Activated naive CD8-positive, alpha-beta T cell treated with anti-CD3 and anti-CD28 coated beads, Interleukin-2, amount 10 ng/mL, durations not matched to agents 7 days and 5 days (primary cell): ENCODE data around the gene THSD4. TPM values are rescaled to one million over a fixed set of nuclear protein-coding genes. Genes with fewer than 3 reads are reported as not detected.
"Not testable (repeated sequence)": the region's sequence is repeated elsewhere in the genome, so short reads cannot be mapped to it uniquely, and the experiment has no call there.

Experiments used
- ATAC-seq: fragments of 150-1000 bp; cut with Tn5 transposase; one replicate; pipeline ENCODE4 v1.10.0; 2021; ENCODE audit warnings: low read depth, moderate library complexity
- POLR2A ChIA-PET: fragments of 350-600 bp; sonication (Branson Sonifier 250); formaldehyde crosslinking; loops from one replicate; lab custom pipeline; 2021; ENCODE audit warnings: antibody characterized with exemption; lab: Charles Lee
- DNase-seq: peaks from one replicate; pipeline ENCODE4 v3.0.0; 2021
- H3K27ac Mint-ChIP-seq: one replicate; pipeline ENCODE4 v1.8.0; 2022; ENCODE audit warnings: mild to moderate bottlenecking, mixed read lengths
- H3K27me3 Mint-ChIP-seq: one replicate; pipeline ENCODE4 v1.8.0; 2022; ENCODE audit warnings: mild to moderate bottlenecking, moderate library complexity, mixed read lengths
- H3K36me3 Mint-ChIP-seq: one replicate; pipeline ENCODE4 v1.8.0; 2021; ENCODE audit warnings: mild to moderate bottlenecking, mixed read lengths
- H3K4me1 Mint-ChIP-seq: one replicate; pipeline ENCODE4 v1.8.0; 2021; ENCODE audit warnings: mixed read lengths
- H3K4me3 Mint-ChIP-seq: one replicate; pipeline ENCODE4 v1.8.0; 2022; ENCODE audit warnings: mild to moderate bottlenecking, moderate library complexity, mixed read lengths
- H3K9me3 Mint-ChIP-seq: one replicate; pipeline ENCODE4 v1.8.0; 2021; ENCODE audit warnings: mixed read lengths
- total RNA-seq, 2 experiments: library from RNA; stranded (reverse); gene quantifications; one replicate each; pipeline ENCODE4 v1.2.3, GENCODE V29; 2021

Gene THSD4
- total RNA-seq, 2 experiments from 2014 or later = not detected

DNA sequence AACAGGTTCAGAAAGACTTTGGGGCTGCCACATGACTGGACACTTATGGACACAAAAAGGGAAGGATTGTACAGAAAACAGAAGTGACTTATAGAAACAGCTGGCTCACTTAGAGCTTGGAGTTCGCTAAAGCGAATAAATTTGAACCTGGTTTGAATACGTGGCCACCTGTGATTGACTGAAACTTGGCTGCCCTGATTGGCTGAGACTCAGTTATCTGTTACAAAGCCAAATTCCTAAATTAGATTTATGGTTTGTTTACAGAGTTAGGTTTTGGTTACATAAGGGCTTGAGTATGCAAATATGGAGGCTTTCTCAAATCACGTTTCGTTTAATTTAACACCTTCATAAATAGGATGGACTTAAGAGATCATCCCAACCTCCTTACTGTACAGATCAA lies 270.2 kb downstream of the THSD4 start:
- H3K27ac Mint-ChIP-seq = no peak overlapping the region
- no peaks in the 10 kb centered on the region for H3K4me1 Mint-ChIP-seq
- no peaks in the 10 kb centered on the region for H3K36me3 Mint-ChIP-seq
- H3K27me3 Mint-ChIP-seq = peaks cover 27% of the 10 kb centered on the region
- DNase-seq = no peak
- H3K9me3 Mint-ChIP-seq = peaks cover 1% of the 10 kb centered on the region
- ATAC-seq = no peak
- H3K4me3 Mint-ChIP-seq = no peak overlapping the region
- POLR2A ChIA-PET = no interaction called here

DNA sequence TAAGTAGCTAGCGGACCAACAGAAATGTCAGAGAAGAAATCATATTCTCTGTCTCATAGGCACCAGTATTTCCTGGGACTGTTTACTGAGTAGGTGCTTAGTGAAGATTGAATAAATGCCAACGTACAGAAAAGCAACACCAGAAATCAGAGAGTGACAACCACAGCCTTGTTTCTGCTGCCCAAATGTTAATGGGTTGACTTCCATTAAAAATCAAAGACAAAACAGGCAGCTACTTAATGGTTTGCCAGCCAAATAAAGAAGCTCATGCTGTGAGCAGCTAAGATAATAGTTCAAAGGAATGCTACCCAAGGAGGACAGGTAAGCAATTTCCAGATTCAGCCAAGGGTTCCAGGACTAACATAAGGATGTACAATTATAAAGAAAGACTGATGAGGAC lies 270.7 kb downstream of the THSD4 start:
- Mint-ChIP-seq H3K9me3 (peaks cover 2% of the 10 kb centered on the region), H3K4me3 (no peak overlapping the region), H3K27me3 (peaks cover 27% of the 10 kb centered on the region), H3K36me3 (no peaks in the 10 kb centered on the region), H3K27ac (no peak overlapping the region), H3K4me1 (no peaks in the 10 kb centered on the region)
- DNase-seq (no peak), ATAC-seq (no peak)
- POLR2A ChIA-PET = no interaction called here

DNA sequence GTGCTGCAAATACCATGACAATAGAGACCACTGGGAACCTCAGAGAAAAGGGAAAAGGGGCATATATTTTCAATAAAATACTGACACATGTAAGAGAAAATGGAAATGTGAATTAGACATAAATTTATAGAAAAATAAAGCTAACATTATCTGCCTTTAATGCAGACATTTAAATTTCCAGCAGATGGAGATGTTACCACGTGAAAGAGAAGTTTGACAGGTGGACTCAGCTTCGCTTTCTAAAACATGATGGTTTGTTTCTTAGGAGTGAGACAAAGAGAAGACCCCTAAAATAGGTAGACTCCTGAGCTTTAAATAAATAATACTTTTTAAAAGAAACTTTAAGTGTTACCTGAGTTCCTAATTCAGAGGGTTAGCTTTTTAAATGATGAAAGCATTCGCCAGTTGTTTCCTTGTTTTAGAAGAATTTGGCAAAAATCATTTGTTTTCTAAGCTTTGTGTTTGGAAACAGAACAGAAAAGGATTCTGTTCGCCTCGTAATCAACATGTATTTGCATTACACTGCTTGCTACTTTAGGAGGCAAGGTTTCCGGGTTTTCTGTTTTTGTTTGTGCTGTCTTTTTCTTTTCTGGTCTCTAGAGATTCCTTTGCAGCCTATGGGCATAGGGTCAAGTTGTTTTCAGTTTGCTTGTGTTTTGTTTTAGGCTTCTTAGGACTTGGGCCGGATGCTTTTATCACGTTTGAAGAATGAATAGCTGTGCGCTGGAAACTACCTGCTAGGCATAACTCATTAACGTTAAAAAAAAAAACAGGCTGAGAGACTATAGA lies 271.4 kb downstream of the THSD4 start:
- no peaks in the 10 kb centered on the region for H3K36me3 Mint-ChIP-seq
- ATAC-seq (no peak), DNase-seq (no peak)
- H3K27ac Mint-ChIP-seq = no peak overlapping the region
- peaks cover 27% of the 10 kb centered on the region for H3K27me3 Mint-ChIP-seq
- H3K4me1 Mint-ChIP-seq = no peaks in the 10 kb centered on the region
- POLR2A ChIA-PET = no interaction called here
- peaks cover 2% of the 10 kb centered on the region for H3K9me3 Mint-ChIP-seq
- H3K4me3 Mint-ChIP-seq = no peak overlapping the region

DNA sequence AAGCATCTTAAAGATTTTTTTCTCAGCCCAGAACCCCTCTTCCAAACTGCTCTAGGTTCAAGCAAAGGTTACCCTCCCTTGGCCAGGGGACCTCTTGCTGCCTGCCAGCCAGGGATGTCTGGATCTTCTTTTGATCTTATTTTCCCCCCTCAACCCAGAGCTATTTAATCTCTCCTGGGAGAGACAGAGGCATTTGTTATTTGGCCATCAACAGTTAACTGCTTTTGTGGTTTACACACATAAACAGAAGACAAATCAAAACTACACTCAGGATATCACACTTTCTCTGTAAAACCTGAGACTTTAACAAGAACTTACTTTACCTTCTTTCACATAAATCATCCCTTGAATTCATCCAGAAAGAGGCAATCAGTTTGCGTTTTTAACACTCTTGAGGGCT lies 272.5 kb downstream of the THSD4 start:
- H3K4me1 Mint-ChIP-seq = no peaks in the 10 kb centered on the region
- no peak overlapping the region for H3K27ac Mint-ChIP-seq
- no peaks in the 10 kb centered on the region for H3K36me3 Mint-ChIP-seq
- ATAC-seq (no peak), DNase-seq (no peak)
- peaks cover 27% of the 10 kb centered on the region for H3K27me3 Mint-ChIP-seq
- POLR2A ChIA-PET = no interaction called here
- no peak overlapping the region for H3K4me3 Mint-ChIP-seq
- peaks cover 2% of the 10 kb centered on the region for H3K9me3 Mint-ChIP-seq

DNA sequence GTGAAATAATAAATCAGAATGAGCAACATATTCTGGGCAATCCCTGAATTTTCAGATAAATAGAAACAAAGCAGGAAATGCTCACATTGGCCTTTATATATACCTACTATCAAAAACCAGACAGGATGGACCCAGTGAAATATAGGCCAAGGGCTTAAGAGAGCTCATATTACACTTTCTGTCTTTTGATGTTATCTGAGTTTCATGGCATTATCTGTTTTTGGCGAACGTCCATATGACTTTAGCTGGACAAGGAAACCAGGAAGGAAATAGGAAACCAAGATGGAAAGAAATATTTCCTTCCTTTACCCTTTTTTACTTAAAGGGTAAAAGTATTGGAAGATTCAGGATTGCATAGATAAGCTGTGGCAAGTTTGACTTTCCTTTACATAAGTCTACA lies 274.8 kb downstream of the THSD4 start:
- Mint-ChIP-seq H3K4me3 (no peak overlapping the region), H3K4me1 (no peaks in the 10 kb centered on the region), H3K9me3 (peaks cover 2% of the 10 kb centered on the region), H3K27me3 (peaks cover 25% of the 10 kb centered on the region), H3K27ac (no peak overlapping the region), H3K36me3 (no peaks in the 10 kb centered on the region)
- DNase-seq (no peak), ATAC-seq (no peak)
- POLR2A ChIA-PET = no interaction called here

DNA sequence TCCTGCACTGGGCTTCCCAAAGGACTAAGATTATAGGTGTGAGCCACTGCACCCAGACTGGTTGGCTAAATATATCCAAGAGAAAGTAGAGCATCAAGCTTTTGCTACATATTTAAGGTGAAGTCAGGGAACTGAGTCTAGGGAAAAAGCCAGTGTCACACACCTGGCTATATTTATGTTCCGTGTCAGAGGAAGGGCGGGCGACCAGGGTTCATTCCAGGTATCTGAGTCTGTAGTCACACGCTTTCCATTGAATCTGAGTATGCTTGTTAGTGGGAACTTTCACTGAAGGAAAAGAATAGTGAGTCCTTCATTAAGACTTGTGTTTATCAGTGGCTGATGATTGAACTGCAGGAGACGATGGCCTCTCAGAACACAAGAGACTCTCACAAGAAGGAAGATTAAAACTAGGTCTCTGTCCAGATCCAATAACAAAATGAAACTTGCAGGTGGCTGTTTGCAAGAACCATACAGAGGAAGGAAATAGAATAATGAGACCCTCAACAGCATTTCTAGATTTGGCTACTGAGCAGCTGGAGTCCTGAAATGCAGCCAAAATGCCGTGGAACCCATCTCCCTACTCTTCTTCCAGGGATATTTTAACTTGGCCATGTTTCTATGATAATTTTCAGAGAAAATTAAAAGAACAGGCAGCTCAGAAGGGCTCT lies 276.3 kb downstream of the THSD4 start:
- DNase-seq (no peak), ATAC-seq (no peak)
- Mint-ChIP-seq H3K27ac (no peak overlapping the region), H3K4me3 (no peak overlapping the region), H3K27me3 (peaks cover 18% of the 10 kb centered on the region), H3K4me1 (no peaks in the 10 kb centered on the region), H3K9me3 (peaks cover 2% of the 10 kb centered on the region), H3K36me3 (no peaks in the 10 kb centered on the region)
- POLR2A ChIA-PET = no interaction called here

DNA sequence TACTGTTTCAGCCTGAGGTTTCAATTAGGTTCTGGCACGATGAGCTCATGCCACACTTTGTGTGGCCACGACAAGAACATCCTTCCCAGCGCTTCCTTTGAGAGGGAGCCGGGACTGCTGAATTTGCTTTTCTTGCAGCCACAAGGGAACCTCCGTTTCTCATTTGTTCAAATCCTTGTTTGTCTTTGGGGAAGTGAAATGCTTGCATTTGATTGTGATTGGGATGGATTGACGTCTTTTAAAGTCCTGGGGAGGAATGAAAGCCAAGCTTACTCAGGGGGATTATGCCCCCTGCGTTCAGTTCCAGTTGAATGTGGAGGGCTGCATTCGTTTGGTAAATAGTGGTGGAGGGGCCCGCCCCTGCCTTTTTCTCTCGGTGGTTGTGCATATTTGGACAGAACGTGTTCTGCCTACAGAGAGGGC lies 277.6 kb downstream of the THSD4 start:
- DNase-seq = no peak
- peaks cover 9% of the 10 kb centered on the region for H3K27me3 Mint-ChIP-seq
- ATAC-seq = no peak
- POLR2A ChIA-PET = no interaction called here
- H3K36me3 Mint-ChIP-seq = no peaks in the 10 kb centered on the region
- H3K27ac Mint-ChIP-seq = no peak overlapping the region
- H3K4me3 Mint-ChIP-seq = no peak overlapping the region
- H3K9me3 Mint-ChIP-seq = peaks cover 2% of the 10 kb centered on the region
- H3K4me1 Mint-ChIP-seq = no peaks in the 10 kb centered on the region

DNA sequence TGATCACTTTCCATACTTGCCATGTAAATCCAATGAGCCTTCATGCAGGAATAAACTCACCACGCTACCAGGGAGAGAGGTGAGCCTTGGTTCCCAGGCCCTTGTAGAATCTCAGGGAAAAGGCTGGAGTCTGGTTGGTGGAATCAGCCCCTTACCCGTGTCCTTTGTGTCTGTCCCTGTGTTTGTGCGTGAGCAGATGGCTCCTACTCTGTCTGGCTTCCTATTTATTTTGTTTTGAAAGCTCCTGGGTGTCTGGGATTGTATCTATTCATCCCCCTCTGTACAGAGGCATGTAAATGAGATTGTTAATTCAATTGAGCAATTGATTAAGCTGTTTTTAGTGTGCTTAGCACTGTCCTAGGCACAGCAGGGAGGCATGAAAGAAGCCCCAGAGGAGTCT lies 278.1 kb downstream of the THSD4 start:
- DNase-seq (no peak), ATAC-seq (no peak)
- H3K27ac Mint-ChIP-seq = no peak overlapping the region
- no peak overlapping the region for H3K4me3 Mint-ChIP-seq
- H3K4me1 Mint-ChIP-seq = no peaks in the 10 kb centered on the region
- H3K27me3 Mint-ChIP-seq = peaks cover 5% of the 10 kb centered on the region
- POLR2A ChIA-PET = no interaction called here
- H3K9me3 Mint-ChIP-seq = peaks cover 2% of the 10 kb centered on the region
- H3K36me3 Mint-ChIP-seq = no peaks in the 10 kb centered on the region

DNA sequence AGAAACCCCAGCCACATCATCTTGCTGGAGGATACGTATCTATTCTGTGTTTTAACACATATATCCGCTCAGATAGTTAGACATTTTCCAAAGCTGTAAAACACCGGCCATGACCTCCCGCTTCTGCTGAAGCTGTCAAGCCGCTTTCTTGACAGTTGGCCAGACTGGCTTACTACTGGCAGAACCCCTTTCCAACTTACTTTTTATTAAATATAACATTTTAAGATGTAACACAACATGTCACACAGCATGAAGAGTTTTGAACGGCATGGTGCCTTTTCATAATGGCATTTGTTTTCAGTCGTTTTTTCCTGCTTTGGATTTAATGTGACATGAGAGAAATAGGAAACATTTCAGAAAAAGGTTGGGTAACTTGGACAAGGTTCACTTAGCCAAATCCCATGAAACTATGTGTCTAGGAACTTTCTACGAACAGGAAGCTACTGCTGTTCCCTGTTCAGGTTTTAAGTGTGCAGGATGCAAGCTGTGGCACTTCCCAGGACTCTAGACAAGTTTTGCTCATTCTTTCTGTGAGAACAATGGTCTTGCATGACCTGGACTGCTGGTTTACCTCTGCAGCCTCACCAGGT lies 281.4 kb downstream of the THSD4 start:
- Mint-ChIP-seq H3K4me3 (no peak overlapping the region), H3K36me3 (no peaks in the 10 kb centered on the region), H3K27ac (no peak overlapping the region), H3K9me3 (no peaks in the 10 kb centered on the region), H3K27me3 (peaks cover 8% of the 10 kb centered on the region), H3K4me1 (no peaks in the 10 kb centered on the region)
- POLR2A ChIA-PET = no interaction called here
- DNase-seq (no peak), ATAC-seq (no peak)

DNA sequence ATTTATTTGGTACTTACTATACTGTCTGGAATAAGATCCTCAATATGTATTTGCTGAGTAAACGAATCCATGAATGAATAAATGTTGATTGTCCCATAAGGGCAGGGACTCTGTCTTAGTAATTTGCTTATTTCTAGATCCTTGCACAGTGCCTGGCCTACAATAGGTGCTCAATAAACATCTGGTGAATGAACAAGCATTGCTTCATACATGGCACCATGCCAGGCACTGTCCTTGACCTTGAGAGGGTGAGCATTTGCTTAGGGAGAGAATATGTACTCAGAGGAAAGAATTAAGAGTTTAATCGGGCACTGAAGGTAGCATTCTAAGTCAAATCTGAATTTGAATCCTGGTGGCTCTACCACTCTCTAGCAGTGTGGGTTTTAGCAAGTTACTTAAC lies 282.1 kb downstream of the THSD4 start:
- H3K9me3 Mint-ChIP-seq = no peaks in the 10 kb centered on the region
- no peak overlapping the region for H3K4me3 Mint-ChIP-seq
- POLR2A ChIA-PET = no interaction called here
- peaks cover 8% of the 10 kb centered on the region for H3K27me3 Mint-ChIP-seq
- no peak overlapping the region for H3K27ac Mint-ChIP-seq
- H3K36me3 Mint-ChIP-seq = no peaks in the 10 kb centered on the region
- no peaks in the 10 kb centered on the region for H3K4me1 Mint-ChIP-seq
- DNase-seq = no peak
- ATAC-seq = no peak

DNA sequence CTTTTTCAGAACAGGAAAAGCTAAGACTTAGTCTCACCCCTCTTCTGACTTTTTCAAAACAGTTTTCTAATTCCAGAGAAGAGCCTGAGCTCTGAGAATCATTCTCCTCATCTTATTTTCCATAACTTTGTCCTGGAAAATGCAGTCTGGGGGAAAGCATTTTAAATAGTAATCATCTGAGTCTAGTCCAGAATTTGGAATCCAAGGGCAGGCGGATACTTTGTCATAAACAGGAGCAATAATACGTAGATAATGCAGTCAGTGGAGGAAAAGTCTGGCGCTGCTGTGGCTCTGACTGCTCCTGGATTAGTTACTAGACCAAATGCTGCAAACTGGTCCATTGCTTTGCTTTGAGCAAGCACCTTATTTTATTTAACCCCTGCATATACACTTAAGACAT lies 285.0 kb downstream of the THSD4 start:
- POLR2A ChIA-PET = no interaction called here
- no peak for ATAC-seq
- no peaks in the 10 kb centered on the region for H3K4me1 Mint-ChIP-seq

DNA sequence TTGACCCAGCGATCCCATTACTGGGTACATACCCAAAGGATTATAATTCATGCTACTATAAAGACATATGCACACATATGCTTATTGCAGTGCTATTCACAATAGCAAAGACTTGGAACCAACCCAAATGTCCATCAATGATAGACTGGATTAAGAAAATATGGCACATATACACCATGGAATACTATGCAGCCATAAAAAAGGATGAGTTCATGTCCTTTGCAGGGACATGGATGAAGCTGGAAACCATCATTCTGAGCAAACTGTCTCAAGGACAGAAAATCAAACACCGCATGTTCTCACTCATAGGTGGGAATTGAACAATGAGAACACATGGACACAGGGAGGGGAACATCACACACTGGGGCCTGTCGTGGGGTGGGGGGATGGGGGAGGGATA lies 286.5 kb downstream of the THSD4 start:
- H3K9me3 Mint-ChIP-seq, ATAC-seq, H3K36me3 Mint-ChIP-seq, H3K27ac Mint-ChIP-seq, DNase-seq, POLR2A ChIA-PET, H3K4me1 Mint-ChIP-seq, H3K4me3 Mint-ChIP-seq: not testable (repeated sequence)
- H3K27me3 Mint-ChIP-seq = peaks cover 13% of the 10 kb centered on the region

More for the DNA sequence above, 285.0 kb downstream of the THSD4 start:
- Mint-ChIP-seq H3K9me3 (no peaks in the 10 kb centered on the region), H3K4me3 (no peak overlapping the region), H3K27me3 (peaks cover 13% of the 10 kb centered on the region), H3K27ac (no peak overlapping the region), H3K36me3 (no peaks in the 10 kb centered on the region)
- DNase-seq = no peak

DNA sequence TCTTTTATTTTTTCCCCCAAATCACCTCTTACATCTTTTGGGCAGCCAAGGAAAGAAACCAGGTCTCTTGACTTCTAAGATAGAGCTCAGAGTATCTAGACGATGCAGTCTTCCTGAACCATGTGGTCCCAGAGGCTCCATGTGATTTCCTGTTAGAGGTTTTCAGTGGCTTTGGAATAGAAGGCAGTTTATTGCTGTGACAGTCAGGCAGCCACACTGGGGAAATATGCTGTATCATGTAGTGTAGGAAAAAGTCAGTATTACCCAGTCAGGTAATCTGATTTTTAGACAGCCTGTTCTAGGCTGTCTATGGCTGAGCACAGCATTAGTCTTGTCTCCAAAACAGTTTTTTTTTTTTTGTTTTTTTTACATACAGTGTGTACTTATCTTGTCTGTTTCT lies 294.3 kb downstream of the THSD4 start:
- DNase-seq (no peak), ATAC-seq (no peak)
- no peak overlapping the region for H3K27ac Mint-ChIP-seq
- H3K9me3 Mint-ChIP-seq = no peaks in the 10 kb centered on the region
- no peak overlapping the region for H3K4me3 Mint-ChIP-seq
- no peaks in the 10 kb centered on the region for H3K36me3 Mint-ChIP-seq
- POLR2A ChIA-PET = no interaction called here
- no peaks in the 10 kb centered on the region for H3K4me1 Mint-ChIP-seq
- H3K27me3 Mint-ChIP-seq = peaks cover 8% of the 10 kb centered on the region

DNA sequence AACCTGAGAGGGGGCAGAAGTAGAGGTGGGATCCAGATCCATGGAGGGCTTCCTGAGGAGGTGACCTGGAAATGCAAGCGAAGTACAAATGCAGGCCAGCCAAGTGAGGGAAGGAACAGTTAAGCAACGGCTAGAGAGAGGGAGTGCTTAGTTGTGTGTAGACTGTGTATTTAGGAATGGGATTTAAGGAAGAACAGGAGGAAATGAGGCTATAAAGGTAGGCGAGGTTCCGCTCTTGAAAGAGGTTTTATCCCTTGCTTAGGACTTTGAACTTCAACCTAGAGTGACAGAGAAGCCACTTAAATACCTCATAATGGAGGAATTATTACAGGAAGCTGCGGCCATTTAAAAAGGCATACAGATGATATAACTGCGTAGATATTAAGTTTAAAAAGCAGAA lies 295.1 kb downstream of the THSD4 start:
- Mint-ChIP-seq H3K27ac (no peak overlapping the region), H3K27me3 (peaks cover 8% of the 10 kb centered on the region), H3K9me3 (no peaks in the 10 kb centered on the region), H3K36me3 (no peaks in the 10 kb centered on the region), H3K4me3 (no peak overlapping the region), H3K4me1 (no peaks in the 10 kb centered on the region)
- POLR2A ChIA-PET = no interaction called here
- DNase-seq (no peak), ATAC-seq (no peak)
